Measurements from ENCODE around the gene MTRFR.

MTRFR gene

GRCh38 chr12:123271001-123271668 lies 37.9 kb downstream of the MTRFR start:
- DNase-seq: peak; percentile 77 to 85
- TF ChIP-seq POLR2A (IDR thresholded peaks at IDR 0.05; ENCODE audit: low read length) (no peak), GATA1 (IDR thresholded peaks at IDR 0.05; ENCODE audit: low read depth, low read length) (no peak)

GRCh38 chr12:123273166-123273565 lies 39.9 kb downstream of the MTRFR start:
- no peak for TF ChIP-seq GATA1 (IDR thresholded peaks at IDR 0.05; ENCODE audit: low read depth, low read length)
- TF ChIP-seq POLR2A (IDR thresholded peaks at IDR 0.05; ENCODE audit: low read length): no peak
- no peak for DNase-seq

GRCh38 chr12:123278101-123278627 lies 44.9 kb downstream of the MTRFR start:
- TF ChIP-seq GATA1 (IDR thresholded peaks at IDR 0.05; ENCODE audit: low read depth, low read length) (no peak), POLR2A (IDR thresholded peaks at IDR 0.05; ENCODE audit: low read length) (no peak)
- no peak for DNase-seq

- DNase-seq: no peak
- TF ChIP-seq GATA1 (IDR thresholded peaks at IDR 0.05; ENCODE audit: low read depth, low read length) (no peak), POLR2A (IDR thresholded peaks at IDR 0.05; ENCODE audit: low read length) (no peak)
Measured at GRCh38 chr12:123280971-123281370, 47.7 kb downstream of the MTRFR start.

- no peak for TF ChIP-seq GATA1 (IDR thresholded peaks at IDR 0.05; ENCODE audit: low read depth, low read length)
- no peak for TF ChIP-seq POLR2A (IDR thresholded peaks at IDR 0.05; ENCODE audit: low read length)
- DNase-seq: no peak
Measured at GRCh38 chr12:123282111-123282510, 48.9 kb downstream of the MTRFR start.

GRCh38 chr12:123283461-123283860 lies 50.2 kb downstream of the MTRFR start:
- TF ChIP-seq POLR2A (IDR thresholded peaks at IDR 0.05; ENCODE audit: low read length) (no peak), GATA1 (IDR thresholded peaks at IDR 0.05; ENCODE audit: low read depth, low read length) (no peak)
- DNase-seq: no peak

- no peak for DNase-seq
- TF ChIP-seq POLR2A (IDR thresholded peaks at IDR 0.05; ENCODE audit: low read length) (no peak), GATA1 (IDR thresholded peaks at IDR 0.05; ENCODE audit: low read depth, low read length) (no peak)
Measured at GRCh38 chr12:123284669-123285068, 51.4 kb downstream of the MTRFR start.

GRCh38 chr12:123286652-123287373 lies 53.6 kb downstream of the MTRFR start:
- no peak for TF ChIP-seq GATA1 (IDR thresholded peaks at IDR 0.05; ENCODE audit: low read depth, low read length)
- TF ChIP-seq POLR2A (IDR thresholded peaks at IDR 0.05; ENCODE audit: low read length): no peak

GRCh38 chr12:123288751-123289346 lies 55.6 kb downstream of the MTRFR start:
- TF ChIP-seq GATA1 (IDR thresholded peaks at IDR 0.05; ENCODE audit: low read depth, low read length) (no peak), POLR2A (IDR thresholded peaks at IDR 0.05; ENCODE audit: low read length) (no peak)
- no peak for DNase-seq

More at GRCh38 chr12:123286652-123287373, 53.6 kb downstream of the MTRFR start:
- no peak for DNase-seq

- TF ChIP-seq GATA1 (IDR thresholded peaks at IDR 0.05; ENCODE audit: low read depth, low read length): no peak
- no peak for TF ChIP-seq POLR2A (IDR thresholded peaks at IDR 0.05; ENCODE audit: low read length)
- no peak for DNase-seq
Measured at GRCh38 chr12:123289911-123290310, 56.7 kb downstream of the MTRFR start.

GRCh38 chr12:123293178-123293760 lies 60.0 kb downstream of the MTRFR start:
- no peak for DNase-seq
- no peak for TF ChIP-seq GATA1 (IDR thresholded peaks at IDR 0.05; ENCODE audit: low read depth, low read length)
- TF ChIP-seq POLR2A (IDR thresholded peaks at IDR 0.05; ENCODE audit: low read length): no peak

GRCh38 chr12:123305136-123305535 lies 71.9 kb downstream of the MTRFR start:
- TF ChIP-seq POLR2A (IDR thresholded peaks at IDR 0.05; ENCODE audit: low read length) (no peak), GATA1 (IDR thresholded peaks at IDR 0.05; ENCODE audit: low read depth, low read length) (no peak)
- DNase-seq: no peak

- DNase-seq: no peak
- TF ChIP-seq POLR2A (IDR thresholded peaks at IDR 0.05; ENCODE audit: low read length) (no peak), GATA1 (IDR thresholded peaks at IDR 0.05; ENCODE audit: low read depth, low read length) (no peak)
Measured at GRCh38 chr12:123306200-123306599, 73.0 kb downstream of the MTRFR start.
